Cerebellar nuclear complex (tissue), 1 donor: ENCODE results near the gene UCP2.

Experiments
- DNase-seq, 2 experiments: peaks; one replicate each; lab custom pipeline; 2025; lab: John Stamatoyannopoulos, UW

UCP2 gene

DNA sequence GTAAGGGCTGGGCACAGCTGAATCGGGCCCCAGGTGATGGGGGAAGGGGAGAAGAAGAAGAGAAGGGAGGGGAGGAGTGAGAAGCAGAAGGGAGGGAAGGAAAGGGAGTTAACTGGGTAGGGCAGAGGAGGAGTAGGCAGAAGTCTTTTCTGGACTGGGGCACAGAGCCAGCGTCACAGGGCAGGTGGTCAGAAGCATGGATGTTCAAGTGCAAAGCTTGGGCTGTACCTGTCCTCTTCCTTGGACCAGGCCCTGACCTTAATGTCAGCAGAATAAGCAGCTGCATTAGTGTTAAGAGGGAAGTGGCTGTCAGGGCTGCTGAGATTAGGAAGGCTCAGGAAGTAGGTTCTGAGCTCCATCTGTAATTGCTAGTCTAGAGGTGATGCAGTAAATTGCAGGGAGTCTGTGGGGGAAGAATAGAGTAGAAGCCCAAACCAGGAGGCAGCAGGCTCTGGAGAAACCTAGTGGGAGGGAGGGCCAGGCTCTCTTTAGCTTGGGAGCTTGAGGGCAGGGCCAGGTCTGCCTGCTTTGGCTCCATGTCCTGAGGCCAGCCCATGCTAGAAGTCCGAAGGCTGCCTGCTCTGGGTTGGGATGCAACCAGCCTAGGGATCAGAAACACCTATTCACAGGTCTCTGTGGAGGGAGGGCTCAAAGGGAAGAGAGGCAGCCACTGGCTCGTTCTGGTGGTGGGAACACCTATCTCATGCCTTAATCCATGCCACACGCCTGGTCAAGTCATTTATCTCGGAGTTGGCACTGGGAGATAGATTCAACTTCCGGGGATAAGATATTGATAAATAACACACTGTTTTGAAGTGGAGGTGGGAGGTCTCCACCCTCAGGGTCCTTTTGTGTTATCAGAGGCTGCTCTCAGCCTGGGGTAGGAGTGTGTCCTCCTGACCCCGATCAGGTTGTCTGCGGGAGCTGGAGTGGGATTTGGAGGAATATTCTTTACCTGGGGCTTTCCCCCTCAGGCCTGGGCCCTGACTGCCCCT, 28.0 kb upstream of the UCP2 start:
- DNase-seq: no peak

DNA sequence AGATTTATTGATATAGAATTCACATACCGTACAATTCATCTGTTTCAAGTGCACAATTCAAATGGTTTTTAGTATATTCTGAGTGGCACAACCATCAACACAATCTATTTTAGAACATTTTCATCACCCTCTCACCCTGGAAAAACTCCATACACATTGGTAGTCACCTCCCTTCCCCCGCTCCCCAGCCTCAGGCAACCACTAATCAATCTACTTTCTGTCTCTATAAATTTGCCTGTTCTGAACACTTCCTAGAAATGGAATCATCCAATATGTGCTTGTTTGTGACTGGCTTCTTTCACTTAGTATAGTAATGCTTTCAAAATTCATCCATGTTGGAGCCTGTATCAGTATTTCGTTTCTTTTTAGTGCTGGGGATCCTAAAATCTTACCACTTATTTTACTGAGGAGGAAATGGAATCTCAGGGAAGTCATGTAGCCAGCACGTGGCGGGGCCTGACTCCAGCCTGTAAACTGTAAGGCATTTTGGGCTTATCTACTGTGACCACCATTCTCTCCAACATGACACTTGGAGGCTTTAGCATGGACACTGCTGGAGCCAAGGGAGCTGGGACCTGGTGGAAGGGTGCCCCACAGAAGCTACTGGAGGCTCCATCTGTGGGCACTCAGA, 27.1 kb upstream of the UCP2 start:
- DNase-seq: no peak

DNA sequence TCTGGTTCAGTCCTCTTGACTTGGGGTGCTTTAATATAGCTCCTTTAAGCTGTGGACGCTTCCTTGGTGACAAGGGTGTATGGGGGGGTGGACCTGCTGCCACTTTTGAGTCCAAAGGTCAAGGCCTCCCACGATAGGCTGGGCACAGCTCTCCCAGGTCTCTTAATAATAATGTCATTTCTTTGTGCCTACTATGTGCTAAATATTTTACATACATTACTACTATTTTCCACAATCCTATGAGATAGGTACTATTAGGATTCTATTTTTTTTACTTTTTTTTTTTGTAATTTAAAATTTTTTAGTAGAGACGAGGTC, 26.5 kb upstream of the UCP2 start:
- DNase-seq: no peak

DNA sequence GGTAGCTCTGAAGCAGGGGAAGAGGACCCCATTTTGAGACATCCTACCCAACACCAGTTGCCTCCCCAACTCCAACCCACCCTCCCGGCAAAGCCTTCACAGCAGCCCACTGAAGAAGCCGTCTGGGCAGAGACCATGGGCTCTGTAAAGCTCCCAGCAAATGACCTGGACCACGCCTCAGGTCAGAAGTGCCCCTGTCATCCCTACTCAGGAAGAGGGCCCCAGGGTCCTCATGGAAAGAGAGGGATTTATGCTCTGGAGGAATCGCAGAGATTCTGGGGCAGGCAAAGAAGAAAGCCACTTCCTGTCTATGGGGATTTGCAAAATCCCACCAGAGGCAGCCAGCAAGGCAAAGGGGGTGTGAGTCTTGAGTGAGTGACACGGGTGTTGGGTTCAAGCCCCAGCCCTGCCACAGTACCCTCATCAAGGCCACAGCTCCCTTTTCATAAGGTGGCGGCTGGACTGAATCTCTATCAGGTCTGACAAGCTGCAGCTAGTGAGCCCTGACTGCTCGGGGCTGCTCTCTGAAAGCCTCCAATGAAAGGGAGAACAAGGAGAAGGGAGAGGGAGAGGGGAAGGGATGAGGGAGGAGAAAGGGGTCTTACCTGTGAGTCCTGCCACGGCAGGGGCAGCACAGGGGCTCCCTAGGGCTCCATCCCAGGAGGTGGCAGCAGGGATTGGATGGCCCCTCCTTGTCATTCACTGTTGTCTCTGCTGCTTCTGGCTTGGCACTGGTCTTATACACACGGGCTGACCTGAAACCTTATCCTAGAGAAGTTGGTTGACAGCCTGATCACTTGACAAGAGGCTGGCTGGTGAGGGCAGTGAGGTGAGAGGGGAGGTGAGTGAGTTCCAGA, 26.0 kb upstream of the UCP2 start, which contains the start of gene UCP3:
Gene UCP3 (minus strand): TSS at position 713 of the 857 bp plus-strand sequence. CDS start 2,043 bp downstream, outside the sequence.
- DNase-seq: no peak

DNA sequence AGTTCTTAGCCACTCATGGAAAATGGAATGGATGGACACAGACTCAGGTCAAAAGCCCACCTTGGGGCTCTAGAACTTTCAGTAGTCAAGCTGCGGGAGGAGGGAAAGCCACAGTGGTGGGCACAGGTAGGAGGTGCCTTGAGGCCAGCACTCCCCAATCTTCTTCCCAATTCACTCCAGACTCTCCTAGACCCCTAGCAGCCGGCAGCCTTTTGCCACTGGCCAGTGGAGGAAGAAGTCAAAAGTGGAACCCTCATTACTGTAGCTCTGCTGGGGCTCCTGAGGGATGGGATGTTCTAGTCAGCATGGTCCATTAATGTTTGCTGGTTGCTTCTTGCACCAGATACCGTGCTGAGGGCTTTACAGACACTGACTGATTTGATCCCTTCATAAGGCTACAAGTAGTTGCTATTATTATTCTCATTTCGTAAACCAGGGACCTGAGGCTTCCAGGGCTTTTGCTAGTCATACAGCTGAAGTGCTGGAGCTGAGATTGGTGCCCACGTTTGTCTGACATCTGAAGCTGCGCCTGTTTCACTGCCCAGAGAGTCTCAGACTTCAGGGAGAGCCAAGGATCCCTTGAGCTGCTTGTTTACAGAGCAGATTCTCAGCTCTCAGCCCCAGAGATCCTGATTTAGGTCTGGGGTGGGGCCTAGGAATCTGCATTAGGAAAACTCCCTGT, 25.2 kb upstream of the UCP2 start:
- DNase-seq: no peak

DNA sequence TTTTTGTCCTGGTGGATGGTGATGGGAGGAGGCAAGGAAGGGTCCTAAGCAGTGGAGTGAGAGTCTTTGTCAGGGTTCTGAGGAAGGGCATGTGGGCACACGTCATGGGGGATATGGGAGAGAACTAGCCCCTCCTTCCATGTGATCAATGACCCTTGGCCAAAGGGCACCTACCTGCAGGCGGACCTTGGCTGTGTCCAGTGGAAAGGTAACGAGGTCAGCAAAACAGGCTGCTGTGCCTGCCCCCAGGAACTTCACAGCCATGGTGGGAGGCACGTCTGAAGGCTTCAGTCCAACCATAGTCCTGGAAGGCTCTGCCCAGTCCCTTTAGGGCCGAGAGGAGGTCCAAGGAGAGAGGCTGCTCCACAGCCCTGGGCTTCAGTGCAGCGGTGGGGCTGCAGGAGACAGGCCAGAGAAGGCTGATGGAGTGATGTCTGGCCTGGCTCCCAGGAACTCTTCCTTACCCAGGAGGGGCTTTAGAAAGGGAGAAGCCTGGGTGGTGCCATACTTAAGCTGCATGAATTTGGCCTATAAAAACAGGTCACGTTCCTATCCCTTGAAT, 24.2 kb upstream of the UCP2 start:
- DNase-seq: no peak

DNA sequence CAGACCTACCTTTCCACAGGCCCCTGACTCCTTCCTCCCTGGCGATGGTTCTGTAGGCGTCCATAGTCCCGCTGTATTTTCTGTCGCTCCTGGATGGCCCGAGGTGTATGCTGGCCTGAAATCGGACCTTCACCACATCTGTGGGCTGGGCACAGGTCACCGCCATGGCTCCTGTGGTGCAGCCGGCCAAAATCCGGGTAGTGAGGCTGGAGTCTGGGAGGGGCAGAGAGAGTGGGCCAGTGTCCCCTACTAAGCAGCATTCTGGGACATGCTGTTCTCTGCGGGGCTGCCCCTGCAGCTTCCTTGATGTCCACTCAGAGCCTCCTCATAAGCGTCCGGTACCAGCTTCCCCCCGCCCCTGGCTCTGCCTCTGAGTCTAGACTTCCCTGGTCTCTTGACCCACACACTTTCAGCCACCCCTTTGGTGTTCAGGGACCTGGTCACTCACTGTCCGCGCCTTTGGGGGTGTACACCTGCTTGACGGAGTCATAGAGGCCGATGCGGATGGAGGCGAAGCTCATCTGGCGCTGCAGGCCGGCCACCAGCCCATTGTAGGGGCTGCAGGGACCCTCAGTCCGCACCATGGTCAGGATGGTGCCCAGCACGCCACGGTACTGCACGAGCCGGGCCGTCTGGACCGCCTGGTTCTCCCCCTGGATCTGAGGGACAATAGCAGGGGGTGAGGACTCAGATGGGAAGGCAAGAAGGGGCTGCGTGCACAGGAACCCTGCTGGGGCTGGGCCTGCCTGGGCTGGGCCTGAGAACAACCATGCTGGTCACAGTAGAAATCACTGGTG, 23.3 kb upstream of the UCP2 start:
- no peak for DNase-seq

DNA sequence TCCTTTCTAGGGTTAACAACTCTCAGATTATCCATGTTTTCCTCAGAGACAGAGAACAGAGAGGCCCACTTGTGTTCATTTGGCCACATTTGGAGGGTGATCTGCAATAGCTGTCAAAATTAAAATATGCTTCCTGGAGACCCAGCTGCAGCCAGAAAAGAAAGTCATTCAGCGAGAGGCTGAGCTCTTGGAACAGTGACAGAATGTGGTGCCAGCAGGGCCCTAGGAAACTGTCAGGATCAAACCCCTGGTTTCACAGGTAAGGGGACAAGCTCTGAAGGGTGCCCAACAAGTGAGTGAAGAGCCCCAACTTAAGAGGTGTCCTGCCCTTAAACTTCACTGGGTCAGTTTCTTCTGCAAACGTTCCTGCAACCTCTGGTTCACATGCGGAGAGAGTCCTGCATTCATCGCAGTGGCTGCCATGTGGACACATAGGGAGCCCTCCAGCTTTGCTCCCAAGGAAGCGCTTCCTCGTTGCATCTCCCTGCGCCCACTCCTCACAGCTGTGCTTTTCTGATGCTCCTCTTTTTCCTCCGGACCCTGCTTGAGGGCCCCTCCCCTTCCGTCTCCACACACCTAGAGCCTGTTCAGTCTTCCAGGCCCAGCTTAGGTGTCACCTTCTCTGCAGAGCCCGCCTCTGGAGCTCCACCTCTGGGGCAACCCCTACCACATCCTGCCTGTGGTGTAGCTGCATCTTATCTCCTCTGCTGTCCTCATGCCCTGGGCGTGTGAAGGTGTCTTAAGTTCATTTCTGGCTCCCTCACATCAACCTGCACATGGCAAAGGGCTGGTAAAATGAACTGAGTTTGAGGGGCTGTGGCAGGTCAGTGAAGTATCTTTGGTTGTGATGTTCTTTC, 22.3 kb upstream of the UCP2 start:
- no peak for DNase-seq

DNA sequence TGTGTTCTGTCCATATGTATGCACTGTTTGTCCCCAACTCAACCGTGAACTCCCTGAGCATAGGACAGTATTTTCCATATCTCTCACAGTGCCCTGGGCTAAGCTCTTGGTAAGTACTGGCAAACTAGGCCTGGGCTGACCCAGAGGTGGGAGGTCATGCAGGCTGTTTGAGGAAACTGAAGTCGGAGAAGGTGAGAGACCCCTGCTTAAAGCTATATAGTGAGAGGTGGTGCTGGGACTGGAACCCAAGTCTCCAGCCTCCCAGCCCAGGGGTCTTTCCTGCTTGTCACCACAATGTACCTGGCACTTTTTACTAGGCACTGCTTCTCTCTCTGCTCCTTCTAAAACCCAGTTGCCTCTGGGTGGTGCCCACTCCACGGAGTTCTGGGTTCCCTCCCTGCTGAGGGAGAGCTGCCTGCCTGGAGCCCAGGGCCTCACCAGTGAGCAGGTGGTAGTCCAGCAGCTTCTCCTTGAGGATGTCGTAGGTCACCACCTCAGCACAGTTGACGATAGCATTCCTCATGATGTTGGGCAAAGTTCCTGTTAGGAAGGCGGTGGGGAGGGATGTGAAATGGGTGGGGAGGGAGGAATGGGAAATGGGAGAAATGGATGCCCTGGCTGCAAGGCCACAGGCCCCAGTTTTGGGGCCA, 21.5 kb upstream of the UCP2 start:
- DNase-seq: no peak

DNA sequence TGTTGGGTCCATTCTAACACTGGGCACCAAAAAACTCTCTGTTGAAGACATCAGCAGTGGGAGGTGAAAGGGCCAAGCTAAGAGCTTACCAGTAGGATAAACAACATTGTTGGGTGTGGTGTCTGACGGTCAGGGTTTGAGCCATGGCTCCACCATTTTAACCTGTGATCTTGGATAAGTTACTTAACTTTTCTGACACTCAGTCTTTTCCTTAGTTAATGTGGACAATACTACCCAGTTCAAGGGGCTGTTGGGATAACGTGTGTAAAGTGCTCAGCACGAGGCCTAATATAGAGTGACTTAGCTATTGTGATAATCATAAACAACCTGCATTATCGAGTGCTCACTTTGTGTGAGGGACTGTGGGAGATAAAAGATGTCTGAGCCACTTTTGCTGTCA, 20.2 kb upstream of the UCP2 start:
- no peak for DNase-seq

DNA sequence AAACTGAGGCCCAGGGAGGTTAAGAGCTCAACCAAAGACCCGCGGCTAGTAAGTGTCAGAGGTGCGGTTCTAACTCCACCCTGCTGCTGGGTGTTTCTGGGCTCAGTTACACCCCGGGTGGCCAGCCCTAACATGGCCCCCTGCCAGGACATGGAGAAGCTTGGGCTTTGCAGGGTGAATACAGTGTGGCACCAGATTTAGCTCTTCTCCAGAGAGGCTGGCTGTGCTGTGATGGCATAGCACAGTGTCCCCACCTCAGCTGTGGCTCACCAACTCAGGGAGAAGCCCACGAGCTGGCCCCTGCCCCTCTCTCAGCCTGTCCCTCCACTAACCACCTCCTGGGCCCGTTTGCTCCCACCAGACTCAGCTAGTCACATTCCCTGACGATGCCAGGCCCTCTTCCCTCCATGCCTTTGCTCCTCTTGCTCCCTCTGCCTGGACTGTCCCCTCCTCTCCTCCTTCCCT, 19.2 kb upstream of the UCP2 start:
- no peak for DNase-seq

DNA sequence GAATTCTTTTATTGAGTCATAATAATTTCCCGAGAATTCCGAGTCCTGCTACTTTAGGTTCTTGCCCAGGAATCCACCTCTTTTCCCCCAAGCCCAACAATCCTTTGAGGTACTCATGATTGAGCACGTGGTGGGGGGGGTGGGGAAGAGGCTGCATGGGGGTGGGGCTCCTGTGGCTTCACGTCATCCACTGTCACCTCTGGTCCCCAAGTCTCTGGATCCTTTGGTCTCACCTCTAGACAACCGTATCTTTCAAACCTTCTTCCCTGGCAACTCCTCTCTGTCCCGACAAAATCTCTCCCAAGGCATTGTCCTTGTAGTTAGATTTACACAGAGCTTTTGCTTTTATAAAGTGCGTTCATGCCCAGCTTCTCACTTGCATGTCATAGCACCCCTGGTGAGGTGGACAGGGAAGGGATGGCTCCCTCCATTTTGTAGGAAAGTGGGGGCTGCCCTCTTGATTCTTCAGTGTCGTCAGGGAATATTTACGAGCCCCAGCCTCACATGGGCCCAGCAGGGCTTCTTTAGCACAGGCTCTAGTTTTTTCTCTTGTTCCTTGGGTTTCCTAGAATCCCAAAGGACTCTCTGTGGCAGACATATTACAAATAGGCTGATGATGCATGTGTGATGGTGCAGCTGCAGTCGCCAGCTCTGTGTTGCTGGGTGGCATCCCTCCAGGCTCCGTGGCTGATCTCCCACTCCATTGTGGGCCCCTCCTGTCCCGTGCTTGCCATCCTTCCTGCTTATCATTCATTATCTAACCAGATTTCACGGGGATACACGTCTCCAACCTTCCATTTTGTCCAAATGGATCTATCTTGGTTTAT, 17.9 kb upstream of the UCP2 start:
- no peak for DNase-seq

DNA sequence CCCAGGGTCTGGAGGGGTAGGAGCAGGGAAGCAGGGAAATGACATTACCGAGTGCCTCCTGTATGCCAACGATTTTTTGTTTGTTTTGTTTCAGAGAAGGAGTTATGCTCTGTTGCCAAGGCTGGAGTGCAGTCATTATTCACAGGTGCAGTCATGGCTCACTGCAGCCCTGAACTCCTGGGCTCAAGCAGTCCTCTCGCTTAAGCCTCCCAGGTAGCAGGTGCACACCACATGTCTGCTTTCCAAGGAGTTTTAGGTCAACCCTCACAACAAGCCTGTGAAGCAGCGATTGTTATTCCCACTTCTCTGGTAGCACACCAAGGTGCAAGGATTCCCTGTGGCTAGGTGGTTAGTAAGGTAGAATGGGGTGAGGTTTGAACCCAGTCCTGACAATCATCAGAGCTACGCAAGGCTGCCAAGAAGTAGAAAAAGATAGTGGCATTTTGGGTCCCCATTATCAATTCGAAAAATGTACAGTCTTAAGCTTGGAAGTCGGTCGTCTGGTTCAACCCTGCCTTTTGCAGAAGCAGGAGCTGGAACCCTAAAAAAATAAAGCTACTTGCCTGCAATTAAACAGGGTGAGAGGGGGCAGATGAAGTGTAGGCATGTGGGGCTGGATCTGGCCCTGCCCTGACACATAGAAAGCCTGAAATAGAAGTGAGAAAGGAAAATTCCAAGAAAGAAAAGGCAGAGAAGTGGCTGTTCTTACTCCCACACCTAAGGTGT, 17.1 kb upstream of the UCP2 start:
- DNase-seq: no peak

DNA sequence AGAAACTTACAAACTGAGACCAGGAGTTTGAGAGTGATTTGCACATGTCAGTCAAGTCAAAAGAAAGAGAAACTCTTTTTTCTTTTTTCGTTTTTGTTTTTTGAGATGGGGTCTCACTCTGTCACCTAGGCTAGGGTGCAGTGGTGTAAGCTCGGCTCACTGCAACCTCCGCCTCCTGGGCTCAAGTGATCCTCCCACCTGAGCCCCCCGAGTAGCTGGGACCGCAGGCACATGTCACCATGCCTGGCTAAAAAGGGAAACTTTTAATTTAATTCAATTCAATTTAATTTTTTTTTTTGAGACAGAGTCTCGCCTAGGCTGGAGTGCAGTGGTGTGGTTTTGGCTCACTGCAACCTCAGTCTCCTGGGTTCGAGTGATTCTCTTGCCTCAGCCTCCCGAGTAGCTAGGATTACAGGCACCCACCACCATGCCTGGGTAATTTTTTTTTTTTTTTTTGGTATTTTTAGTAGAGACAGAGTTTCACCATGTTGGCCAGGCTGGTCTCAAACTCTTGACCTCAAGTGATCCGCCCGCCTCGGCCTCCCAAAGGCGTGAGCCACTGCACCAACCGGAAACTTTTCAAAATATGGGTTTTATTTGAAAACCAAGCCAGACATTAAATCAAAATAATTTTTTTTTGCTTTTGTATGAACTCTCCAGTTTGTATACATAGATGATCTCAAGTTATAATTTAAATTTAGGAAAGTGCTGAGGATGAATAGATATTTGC, 16.4 kb upstream of the UCP2 start:
- no peak for DNase-seq

DNA sequence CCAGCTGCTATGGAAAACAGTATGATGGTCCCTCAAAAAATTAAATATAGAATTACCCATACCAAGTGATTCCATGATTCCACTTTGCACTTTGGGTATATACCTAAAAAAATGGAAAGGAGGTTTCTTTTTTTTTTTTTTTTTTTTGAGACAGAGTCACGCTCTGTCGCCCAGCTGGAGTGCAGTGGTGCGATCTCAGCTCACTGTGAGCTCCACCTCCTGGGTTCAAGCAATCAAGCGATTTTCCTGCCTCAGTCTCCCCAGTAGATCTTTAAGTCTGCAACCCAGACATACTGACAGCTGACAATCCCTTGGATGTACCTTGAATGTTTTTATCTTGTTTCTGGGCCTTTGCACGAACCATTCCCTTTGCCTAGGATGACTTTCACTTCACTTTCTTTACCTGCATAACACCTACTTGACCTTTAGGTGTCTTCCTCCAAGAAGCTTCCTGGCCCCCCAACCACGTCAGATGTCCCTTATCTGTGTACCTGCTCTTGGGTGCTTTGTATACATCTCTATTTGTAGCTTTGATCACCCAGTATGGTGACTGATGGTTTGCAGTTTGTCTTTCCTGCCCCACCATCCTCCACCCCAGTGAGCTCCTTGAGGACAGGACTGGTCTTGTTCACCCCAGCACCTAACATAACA, 14.6 kb upstream of the UCP2 start:
- no peak for DNase-seq

DNA sequence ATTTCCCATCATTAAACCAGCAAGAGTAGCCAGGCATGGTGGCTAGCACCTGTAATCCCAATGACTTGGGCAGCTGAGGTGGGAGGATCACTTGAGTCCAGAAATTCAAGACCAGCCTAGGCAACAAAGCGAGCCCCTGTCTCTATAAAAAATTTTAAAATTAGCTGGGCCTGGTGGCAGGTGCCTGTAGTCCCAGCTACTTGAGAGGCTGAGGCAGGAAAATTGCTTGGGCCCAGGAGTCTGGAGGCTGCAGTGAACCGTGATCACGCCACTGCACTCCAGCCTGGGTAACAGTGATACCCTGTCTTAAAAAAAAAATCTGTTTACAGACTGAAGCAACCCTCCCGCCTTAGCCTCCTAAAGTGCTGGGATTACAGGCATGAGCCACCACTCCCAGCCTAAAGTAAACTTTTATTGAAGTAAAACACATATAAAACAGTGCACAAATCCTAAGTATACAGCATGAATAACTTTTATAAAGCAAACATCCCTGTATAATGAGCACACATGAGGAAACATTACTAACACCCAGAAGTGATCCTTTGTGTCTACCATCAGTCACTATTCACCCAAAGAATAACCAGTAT, 13.6 kb upstream of the UCP2 start:
- no peak for DNase-seq
